AG04450 (cell line): ENCODE data around the gene MAP1S. TPM values are rescaled to one million over a fixed set of nuclear protein-coding genes. Genes with fewer than 3 reads are reported as not detected.
A peak's percentile ranks its signal among the peaks of the same experiment; 100 is the strongest.

Experiments
- CTCF ChIA-PET: fragments of 300-600, 350-600 bp; formaldehyde crosslinking; extraction: SDS; loops from one replicate; lab custom pipeline; 2022; ENCODE audit warnings: antibody characterized with exemption, inconsistent platforms; lab: Charles Lee
- POLR2A ChIA-PET: fragments of 350-600 bp; formaldehyde crosslinking; extraction: SDS; loops from one replicate; lab custom pipeline; 2021; ENCODE audit warnings: antibody characterized with exemption, inconsistent platforms; lab: Yijun Ruan, JAX
- DNase-seq: peaks from one replicate; pipeline ENCODE4 v3.0.0-alpha.2; 2011; ENCODE audit warnings: low read depth, low spot score
- H3K27ac ChIP-seq: one replicate; pipeline ENCODE4 v1.5.1; 2012; ENCODE audit warnings: low read depth, low read length, control low read depth
- H3K27me3 ChIP-seq: one replicate; pipeline ENCODE4 v1.6.0; 2012; ENCODE audit warnings: low read length; ENCODE audit not compliant: control insufficient read depth, insufficient read depth
- H3K4me3 ChIP-seq: 2 replicates; pipeline ENCODE4 v1.5.1; 2011; ENCODE audit warnings: mild to moderate bottlenecking, low read depth, low read length, control low read depth
- H3K9me3 ChIP-seq: 2 replicates; pipeline ENCODE4 v1.5.1; 2012; ENCODE audit warnings: low read length; ENCODE audit not compliant: control insufficient read depth, insufficient read depth
- CTCF ChIP-seq: IDR thresholded peaks from 2 replicates; pipeline ENCODE4 v1.5.1; 2011; ENCODE audit warnings: low read depth, low read length, control low read depth, inconsistent platforms
- polyA plus RNA-seq: library from polyadenylated mRNA; depleted of rRNA; stranded (reverse); fragments of >200 nt; gene quantifications from 2 replicates; pipeline ENCODE4 v1.2.3, GENCODE V29; 2011

Gene MAP1S
- polyA plus RNA-seq, 1 experiment = 8.2 TPM

GRCh38 chr19:17721111-17721628 is 1.9 kb downstream of the MAP1S start:
- H3K27ac ChIP-seq = no peak overlapping the region
- peak overlapping the region; percentile 87 for H3K4me3 ChIP-seq
- H3K9me3 ChIP-seq = no peaks in the 10 kb centered on the region; the same call in 1 of the 2 replicates
- POLR2A ChIA-PET = no interaction called here
- CTCF ChIA-PET = interaction anchor here (2.2 kb wide), 1 partner anchor 46 kb away, joined by 12 read pairs; no protein-coding TSS in a partner anchor
- no peak for DNase-seq
- H3K27me3 ChIP-seq = no peaks in the 10 kb centered on the region
- TF ChIP-seq CTCF = no peak

- ChIA-PET CTCF (no interaction called here), POLR2A (no interaction called here)
- DNase-seq = no peak
These were observed 2.5 kb downstream of the MAP1S start for GRCh38 chr19:17721821-17722220.

GRCh38 chr19:17722655-17723240 is 3.5 kb downstream of the MAP1S start:
- no peak for TF ChIP-seq CTCF
- POLR2A ChIA-PET = no interaction called here
- Histone ChIP-seq H3K4me3 (no peak overlapping the region), H3K27me3 (no peaks in the 10 kb centered on the region), H3K27ac (no peak overlapping the region), H3K9me3 (no peaks in the 10 kb centered on the region; the same call in 1 of the 2 replicates)
- CTCF ChIA-PET = no interaction called here
- DNase-seq = no peak

More at GRCh38 chr19:17721821-17722220, 2.5 kb downstream of the MAP1S start:
- Histone ChIP-seq H3K4me3 (peak overlapping the region; percentile 17), H3K9me3 (no peaks in the 10 kb centered on the region; the same call in 1 of the 2 replicates), H3K27ac (no peak overlapping the region), H3K27me3 (no peaks in the 10 kb centered on the region)
- TF ChIP-seq CTCF = no peak

- Histone ChIP-seq H3K27me3 (no peaks in the 10 kb centered on the region), H3K27ac (no peak overlapping the region), H3K4me3 (no peak overlapping the region), H3K9me3 (no peaks in the 10 kb centered on the region; the same call in 1 of the 2 replicates)
- ChIA-PET CTCF (no interaction called here), POLR2A (interaction anchor here (0.6 kb wide), 1 partner anchor 222 kb away, joined by 3 read pairs; no protein-coding TSS in a partner anchor)
- TF ChIP-seq CTCF = no peak
- DNase-seq = no peak
These were observed 5.4 kb downstream of the MAP1S start for GRCh38 chr19:17724655-17725054.

- Histone ChIP-seq H3K9me3 (no peaks in the 10 kb centered on the region), H3K4me3 (no peak overlapping the region), H3K27ac (no peak overlapping the region), H3K27me3 (no peaks in the 10 kb centered on the region)
- POLR2A ChIA-PET = no interaction called here
- no peak for TF ChIP-seq CTCF
- CTCF ChIA-PET = interaction anchor here (0.6 kb wide), 1 partner anchor 43 kb away, joined by 6 read pairs; no protein-coding TSS in a partner anchor
- DNase-seq = no peak
These were observed 6.3 kb downstream of the MAP1S start for GRCh38 chr19:17725422-17726078.
